NCI-H1436 (cell line): Measurements from ENCODE around the gene ADGRL2.

Experiments
- DNase-seq: peaks from one replicate; lab custom pipeline; 2025; lab: John Stamatoyannopoulos, UW

The ADGRL2 gene

GRCh38 chr1:81800695-81801650 is at the start of gene ADGRL2:
Gene ADGRL2, plus strand, starts transcription at chr1:81800934. Its CDS starts 36,051 bp downstream, at chr1:81836985.
- DNase-seq = peak; percentile 77

DNA sequence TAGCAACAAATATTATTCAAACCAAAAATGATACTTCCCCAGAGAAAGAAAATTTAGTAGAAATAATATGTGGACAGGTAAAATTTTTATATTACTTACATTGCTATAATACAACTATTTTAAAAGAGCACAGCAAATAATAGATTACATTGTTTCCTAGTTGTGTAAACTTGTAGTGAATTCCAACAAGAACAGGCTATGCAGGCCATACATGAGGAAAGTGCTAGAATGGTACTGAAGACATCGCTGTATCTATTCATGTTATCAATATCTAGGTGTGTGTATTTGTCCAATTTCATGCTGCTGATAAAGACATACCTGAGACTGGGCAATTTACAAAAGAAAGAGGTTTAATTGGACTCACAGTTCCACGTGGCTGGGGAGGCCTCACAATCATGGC is 47.9 kb upstream of the ADGRL2 start:
- DNase-seq = no peak

DNA sequence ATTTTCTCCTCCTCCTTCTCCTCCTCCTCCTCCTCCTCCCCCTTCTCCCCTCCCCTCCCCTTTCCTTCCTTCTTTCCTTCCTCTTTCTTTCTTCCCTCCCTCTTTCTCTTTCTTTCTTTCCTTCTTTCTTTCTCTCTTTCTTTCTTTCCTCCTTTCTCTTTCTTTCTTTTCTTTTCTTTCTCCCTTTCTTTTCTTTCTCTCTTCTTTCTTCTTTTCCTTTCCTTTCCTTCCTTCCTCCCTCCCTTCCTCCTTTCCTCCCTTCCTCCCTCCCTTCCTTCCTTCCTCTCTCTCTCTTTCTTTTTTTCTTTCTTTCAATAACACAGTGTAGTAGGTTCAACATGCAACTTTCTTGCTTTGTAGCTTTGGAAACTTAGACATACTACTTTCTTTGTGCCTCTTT is 46.3 kb upstream of the ADGRL2 start:
- no peak for DNase-seq

- no peak for DNase-seq
Measured at GRCh38 chr1:81756872-81757271, 43.9 kb upstream of the ADGRL2 start.

GRCh38 chr1:81757398-81758020 is 43.2 kb upstream of the ADGRL2 start:
- no peak for DNase-seq

GRCh38 chr1:81758181-81758580 is 42.6 kb upstream of the ADGRL2 start:
- no peak for DNase-seq

- no peak for DNase-seq
Measured at GRCh38 chr1:81760477-81761097, 40.1 kb upstream of the ADGRL2 start.

- no peak for DNase-seq
Measured at GRCh38 chr1:81775510-81775909, 25.2 kb upstream of the ADGRL2 start.

DNA sequence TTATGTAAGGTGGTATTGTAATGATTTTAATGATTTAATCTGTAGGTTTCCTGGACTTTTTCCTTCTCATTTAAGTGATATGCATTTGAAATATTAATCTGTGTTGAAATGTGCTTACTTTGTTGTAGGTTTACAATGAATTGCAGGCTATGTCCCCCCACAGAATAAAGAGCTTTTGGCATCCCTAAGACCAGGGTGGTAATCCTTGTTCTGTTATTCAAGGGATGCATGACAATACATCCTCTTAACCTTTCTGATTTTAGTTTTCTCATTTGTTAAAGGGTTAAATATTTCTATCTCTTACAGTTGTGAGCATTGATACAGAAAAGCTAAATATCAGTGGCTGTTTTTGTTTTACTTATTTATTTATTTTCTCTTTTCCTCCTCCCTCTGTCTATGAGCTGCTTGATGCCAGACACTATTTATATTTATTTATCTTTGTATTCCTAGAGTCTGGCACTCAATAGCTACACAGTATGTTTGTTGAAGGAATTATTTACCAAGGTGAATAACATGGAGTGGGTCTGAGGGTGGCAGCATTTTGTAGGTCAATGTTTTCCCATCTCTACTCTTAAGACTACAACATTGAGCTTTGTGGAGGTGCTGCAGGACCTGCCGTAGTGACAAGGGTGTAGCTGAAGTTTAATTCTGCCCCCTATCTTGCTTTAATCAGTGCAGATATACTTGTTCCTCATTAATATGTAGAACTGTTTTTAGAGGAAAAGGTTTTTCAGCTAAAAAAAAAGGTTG is 19.9 kb upstream of the ADGRL2 start:
- no peak for DNase-seq

- no peak for DNase-seq
Measured at GRCh38 chr1:81781749-81782148, 19.0 kb upstream of the ADGRL2 start.

- no peak for DNase-seq
Measured at GRCh38 chr1:81792184-81792583, 8.6 kb upstream of the ADGRL2 start.

GRCh38 chr1:81797701-81798100 is 3.0 kb upstream of the ADGRL2 start:
- no peak for DNase-seq

DNA sequence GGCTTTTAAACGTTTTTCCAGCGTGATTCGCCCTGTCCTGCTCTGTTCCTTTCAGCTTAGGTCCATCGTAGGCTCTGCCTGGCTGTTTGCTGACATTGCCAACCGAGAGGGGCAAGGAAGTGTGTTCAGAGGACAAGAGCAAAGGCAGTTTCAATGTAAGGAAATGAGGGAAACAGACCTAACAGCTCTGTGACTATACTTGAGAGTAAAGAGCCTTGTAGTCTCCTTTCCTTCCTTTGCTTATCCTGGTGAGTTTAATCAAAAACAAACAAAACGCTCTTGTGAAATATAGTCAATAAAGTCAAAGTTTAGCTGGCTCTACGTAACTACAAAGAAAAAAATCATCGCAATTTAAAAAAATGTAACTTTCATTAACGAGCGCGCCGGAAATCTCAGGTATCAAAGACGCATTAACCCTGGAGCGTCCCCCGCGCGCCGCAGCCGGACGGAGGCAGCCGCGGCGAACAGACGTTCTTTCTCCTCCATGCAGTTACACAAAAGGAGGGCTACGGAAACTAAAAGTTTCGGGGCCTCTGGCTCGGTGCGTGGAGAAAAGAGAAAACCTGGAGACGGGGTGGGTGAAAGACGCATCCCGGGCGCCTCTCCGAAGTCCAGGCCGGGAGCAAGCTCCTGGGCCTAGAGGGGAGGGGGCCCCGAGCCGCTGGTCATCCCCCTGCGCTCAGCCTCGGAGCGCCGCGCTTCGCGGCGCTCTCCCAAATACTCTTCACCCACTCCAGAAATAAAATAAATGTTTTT is 617 bp upstream of the ADGRL2 start:
- peak; percentile 72 for DNase-seq

DNA sequence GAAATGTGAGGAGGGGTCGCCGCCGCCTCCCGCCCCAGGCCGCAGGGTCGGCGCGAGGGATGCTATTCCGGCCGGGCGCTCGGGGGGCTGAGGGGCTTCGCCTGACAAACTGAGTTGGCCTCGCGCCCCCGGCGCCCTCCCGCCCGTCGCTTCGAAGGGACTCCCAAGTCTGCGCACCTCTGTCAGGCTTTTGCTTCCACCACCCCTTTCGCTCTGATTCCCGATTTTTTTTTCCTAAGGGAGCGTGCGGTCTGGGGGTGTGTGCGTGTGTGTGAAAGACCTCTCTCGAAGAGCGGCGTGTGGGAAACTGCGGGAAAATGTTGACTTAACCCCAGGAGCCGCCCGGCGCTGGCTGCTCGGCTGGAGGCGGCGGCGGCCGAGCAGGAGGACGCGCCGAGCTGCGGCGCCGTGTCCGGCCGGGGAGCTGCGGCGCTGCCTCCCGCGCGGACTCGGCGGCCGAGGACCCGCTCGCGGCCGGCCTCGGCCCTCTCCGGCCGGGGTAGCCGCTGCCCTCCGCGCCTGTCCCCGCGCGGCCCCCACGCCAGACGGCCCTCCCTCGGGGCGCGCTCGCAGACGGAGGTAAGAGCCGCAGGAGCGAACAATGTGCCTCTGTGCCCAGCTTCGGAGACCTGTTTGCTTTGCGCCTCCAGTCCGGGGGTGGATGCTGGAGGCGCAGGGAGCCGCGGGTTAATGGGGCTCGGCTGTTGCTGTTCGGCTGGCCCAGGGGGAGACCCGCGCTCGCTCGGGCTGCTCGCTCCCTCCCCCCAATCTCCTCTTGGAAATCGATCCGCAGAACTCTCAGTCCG is 1.1 kb downstream of the ADGRL2 start:
- DNase-seq = peak; percentile 23

DNA sequence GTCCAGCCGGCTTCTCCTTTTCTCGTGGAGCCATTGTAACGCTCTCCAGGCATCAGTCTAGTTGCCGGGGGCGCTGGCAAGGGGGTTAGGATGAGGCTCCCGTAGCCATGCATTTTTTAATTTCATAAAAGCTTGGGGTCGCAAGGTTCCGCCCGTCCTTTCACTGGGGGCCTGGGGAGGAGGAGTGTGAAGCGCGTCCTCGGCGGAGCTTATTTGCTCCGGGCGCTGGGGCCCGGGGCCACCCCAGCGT is 1.6 kb downstream of the ADGRL2 start:
- DNase-seq = no peak

DNA sequence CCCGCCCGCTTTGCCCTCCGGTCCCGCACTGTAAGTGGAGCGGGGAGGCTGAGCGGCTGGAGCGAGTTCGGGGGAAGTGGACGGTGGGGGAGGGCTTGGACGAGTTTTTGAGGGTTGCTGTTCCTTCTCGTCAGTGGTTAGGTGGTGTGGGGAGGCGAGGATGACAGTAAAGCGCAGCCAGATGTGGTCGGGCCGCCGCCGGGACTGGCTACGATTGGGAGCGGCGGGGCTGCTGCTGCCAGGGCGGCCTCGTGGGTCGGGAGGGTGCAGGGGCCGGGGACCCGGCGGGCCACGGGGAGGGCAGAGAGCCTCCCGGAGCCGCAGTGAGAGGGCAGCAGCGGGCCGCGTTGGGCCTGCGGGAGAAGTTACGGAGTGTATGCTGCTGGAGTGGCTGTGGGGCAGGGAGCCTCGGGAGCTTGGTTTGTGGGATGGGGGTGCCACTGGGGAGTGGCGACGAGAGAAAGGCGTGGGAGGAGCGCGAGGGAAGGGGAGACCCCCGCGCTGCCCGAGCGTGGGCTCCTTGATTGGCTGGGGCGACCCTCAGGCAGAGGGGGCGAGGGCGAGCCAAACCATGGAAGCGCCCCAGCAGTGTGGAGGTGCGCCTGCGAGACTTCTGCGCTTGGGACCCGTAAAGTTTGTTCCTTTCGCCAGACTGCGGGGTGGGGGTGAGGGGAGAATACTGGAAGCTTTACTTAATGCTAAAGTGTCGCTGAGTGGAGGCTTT is 2.1 kb downstream of the ADGRL2 start:
- DNase-seq = peak; percentile 52

GRCh38 chr1:81803431-81804110 is 2.8 kb downstream of the ADGRL2 start:
- no peak for DNase-seq

DNA sequence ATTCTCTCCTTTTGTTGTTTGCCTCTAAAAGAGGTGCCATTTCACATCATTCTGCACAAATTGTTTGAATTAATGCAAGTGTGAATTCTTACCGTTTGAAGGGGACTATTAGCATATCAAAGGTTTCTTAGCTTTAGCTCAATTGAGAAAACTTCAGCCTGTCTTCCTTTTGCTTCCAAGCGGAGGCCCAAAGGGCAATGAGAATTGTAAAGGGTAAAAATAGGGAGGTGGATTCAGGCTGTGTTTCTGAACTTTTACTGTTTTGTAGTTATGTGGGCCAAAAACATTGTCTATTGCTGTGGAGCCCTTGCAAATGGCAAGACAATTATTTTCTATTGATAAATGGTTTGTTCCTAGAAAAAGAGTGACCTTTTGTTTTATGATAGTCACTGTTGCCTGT is 3.6 kb downstream of the ADGRL2 start:
- DNase-seq = no peak
